Ramos (cell line): ENCODE measurements around the gene NADSYN1.

Experiments
- in situ Hi-C: fragments of 300-500 bp; cut with MboI; formaldehyde crosslinking; loops from one replicate; pipeline ENCODE4 v1.14.3; 2022; ENCODE audit warnings: low sequenced_read_pairs; ENCODE audit not compliant: unreplicated experiment

NADSYN1 gene

DNA sequence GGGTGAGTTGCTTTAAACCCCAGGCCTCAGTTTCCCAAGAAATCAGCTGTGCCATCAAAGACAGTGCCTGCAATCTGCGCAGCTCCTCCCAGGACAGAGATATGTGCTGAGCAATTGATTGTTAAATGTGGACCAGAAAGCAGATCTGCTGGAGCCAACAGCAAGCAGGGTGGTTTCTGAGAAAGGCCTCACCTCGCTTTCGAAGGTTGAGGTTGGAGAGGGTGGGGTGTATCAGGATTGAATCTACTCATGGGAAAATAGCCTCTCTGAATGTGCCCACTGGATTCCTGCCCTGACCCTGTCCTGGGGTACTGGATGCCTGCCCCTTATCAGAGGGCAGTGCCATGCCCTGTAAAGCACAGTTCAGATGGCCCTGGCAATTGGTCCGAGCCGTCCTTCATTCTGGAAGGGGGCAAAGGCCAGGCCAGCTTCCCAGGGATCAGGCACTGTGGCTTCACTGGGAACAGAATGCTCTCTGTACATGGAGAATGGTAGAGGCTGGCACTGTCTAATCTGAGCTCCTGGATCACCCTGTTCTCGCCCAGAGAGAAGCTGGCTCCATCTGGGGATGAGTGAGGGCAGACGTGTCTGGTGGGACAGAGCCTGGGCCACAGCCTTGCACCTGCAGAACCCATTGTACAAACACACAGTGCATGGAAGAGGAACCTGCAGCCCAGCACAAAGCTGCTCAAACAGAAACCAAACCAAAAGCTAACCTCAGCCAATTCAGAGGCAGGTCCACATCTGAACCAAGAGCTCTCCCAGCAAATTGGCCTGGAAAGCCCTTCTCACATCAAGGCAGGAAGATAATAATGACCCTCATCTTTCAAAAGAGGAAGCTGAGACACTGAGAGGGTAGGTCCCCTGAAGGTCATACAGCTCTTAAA is 20.0 kb upstream of the NADSYN1 start:
- in situ Hi-C loops = no loop called here

DNA sequence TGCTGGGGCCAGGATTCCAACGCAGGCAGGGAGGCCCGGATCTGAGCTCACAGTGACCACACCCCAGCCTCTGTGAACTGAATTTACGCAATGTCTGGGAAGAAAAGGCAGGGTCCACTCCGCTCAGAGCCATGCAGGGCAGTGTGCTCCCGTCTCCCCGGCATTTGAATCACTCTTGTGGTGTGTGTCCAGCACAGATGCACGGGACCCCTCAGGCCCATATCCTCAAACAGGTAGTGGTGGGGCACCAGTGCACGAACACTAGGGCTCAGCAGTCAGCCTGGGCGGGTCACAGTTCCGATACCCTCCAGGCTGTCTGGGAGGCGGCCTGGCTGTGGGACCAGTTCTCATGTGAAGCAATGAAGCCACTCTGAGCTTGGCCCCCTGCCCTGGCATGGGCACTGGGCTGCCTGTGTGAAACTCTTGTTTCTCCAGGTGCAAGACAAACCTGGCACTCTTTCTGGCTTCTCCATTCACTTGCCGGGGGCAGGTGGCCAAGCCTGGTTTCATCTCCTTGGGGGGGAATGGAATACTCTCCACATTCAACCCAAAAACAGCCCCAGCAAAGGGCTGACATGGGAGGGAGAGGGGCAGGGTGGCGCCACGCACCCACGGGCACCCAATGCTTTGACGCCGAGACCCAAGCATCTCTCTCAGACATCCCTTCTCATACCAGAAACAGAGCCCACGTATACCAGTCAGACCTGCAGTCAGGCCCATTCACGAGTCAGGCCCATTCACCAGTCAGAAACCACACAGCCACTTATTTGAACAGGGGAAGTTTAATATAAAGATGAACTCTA is 19.2 kb upstream of the NADSYN1 start:
- in situ Hi-C loops = no loop called here

DNA sequence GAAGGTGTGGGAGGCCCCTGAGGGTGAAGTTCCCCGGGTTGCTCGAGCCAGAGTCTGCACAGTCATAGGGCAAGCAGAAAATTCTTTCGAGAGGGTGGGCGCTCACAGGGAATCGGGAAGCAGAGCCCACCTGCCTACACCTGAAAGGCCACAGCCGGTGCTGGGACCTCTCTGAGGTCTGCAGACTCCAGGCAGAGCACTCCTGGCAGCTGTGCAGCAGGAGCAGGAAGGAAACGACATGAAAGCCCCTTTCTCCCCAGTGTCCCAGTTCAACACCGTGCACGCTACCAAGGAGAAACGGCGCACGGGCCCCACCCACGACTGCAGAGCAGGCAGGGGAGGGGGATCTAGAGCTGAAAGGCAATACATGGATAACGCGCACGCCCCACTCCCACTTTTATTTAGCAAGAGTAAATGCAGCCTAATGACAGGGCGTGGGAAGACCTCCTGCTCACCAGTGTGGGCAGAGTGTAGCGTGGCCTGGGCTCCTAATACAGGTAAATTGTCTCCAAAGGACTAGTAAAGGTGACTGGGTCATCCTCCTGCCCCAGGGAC is 18.4 kb upstream of the NADSYN1 start:
- in situ Hi-C loops = no loop called here

GRCh38 chr11:71435278-71435951 is 17.6 kb upstream of the NADSYN1 start:
- in situ Hi-C loops = no loop called here

DNA sequence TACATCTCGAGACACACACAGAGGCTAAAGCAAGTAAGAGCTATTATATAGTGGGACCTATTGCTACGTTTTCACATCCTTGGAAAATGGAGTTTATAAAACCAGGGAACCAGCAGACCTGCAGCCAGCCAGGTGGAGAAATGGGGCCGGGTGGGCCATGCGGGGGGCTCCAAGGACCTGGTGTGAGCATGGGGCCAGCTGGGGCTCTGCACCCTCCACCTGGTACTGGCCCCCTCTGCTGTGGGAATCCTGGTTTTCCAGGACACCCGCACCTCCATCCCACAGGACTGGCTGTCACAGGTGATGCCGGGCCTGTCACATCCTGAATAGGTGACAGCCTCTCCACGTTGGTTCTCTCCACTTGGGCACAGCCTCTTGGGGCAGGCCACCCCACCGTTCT is 16.1 kb upstream of the NADSYN1 start:
- in situ Hi-C loops = no loop called here

GRCh38 chr11:71437399-71437798 is 15.6 kb upstream of the NADSYN1 start:
- in situ Hi-C loops = no loop called here

DNA sequence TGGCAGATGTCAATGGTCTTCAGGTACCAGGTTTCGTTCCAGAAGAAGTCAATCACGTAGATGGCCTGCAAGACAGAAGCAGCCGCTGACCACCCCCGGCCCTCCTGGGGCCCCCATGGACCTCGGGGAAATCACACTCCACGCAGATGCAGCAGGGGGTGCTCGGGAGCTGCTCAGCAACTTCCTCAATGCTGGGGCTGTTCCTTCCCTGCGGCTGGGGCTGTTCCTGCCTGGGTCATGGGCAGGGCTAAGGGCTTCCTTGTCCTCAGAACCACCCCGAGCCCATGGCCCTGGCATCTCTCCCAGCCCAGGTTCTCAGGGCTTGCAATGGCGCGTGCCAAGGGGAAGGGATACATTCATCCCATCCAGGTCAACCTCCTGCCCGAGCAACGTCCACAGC is 15.1 kb upstream of the NADSYN1 start:
- in situ Hi-C loops = no loop called here

GRCh38 chr11:71438650-71439049 is 14.4 kb upstream of the NADSYN1 start:
- in situ Hi-C loops = no loop called here

- in situ Hi-C loops = no loop called here
Observed at GRCh38 chr11:71440021-71440755, 12.8 kb upstream of the NADSYN1 start.

DNA sequence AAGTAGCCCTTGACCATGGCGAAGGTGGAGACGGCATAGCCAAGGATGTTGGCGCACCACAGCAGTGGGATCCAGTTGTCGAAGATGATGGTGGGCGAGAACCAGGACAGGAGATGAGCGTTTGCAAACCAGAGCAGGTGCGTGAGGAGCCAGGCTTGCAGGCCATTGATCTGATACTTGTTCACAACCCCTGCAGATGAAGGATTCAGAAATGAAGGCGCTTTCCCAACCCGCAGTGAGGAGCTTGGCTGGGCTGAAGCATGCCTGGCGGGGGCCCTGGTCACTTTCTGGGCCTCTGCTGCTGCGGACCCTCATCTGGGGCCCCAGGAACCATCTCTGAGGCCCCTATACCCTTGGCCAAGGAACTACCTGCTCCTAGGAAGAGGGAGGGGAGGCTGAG is 11.8 kb upstream of the NADSYN1 start:
- in situ Hi-C loops = no loop called here

DNA sequence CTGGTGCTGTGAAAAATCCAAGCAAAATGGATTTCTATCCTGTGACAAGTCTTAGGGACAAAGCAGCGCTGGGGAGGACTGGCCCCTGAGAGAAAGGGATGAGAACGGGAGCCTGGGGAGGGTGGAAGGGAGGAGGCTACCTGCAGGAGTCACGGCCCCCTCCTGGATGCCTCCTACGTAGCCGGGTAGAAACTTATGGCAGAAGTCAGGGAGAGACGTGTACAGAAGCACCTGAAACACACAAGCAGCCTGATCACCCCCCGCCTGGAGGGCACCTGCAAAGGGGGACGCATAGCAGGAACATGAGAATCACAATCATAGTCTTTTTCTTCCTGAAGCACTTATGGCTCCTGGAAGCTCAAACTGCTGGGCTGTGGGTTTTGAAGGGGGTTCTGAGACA is 10.9 kb upstream of the NADSYN1 start:
- in situ Hi-C loops = no loop called here

DNA sequence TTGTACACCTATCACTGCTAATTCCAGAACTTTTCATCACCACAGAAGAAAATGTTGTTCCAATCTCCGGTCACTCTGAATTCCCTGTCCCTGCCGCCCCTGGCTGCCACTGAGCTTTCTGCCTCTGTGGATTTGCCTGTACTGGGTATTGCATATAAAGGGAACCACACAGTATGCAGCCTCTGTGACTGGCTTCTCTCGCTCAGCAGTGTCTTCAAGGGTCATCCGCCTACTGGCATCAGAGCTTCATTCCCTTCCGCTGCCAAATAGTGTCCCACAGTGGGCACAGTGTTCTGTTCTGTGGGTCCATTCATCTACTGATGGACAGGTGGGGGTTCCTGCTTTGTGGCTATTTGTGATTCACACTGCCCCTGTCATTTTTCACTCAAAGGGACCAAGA is 10.1 kb upstream of the NADSYN1 start:
- in situ Hi-C loops = no loop called here

GRCh38 chr11:71443736-71444445 is 9.1 kb upstream of the NADSYN1 start:
- in situ Hi-C loops = no loop called here

DNA sequence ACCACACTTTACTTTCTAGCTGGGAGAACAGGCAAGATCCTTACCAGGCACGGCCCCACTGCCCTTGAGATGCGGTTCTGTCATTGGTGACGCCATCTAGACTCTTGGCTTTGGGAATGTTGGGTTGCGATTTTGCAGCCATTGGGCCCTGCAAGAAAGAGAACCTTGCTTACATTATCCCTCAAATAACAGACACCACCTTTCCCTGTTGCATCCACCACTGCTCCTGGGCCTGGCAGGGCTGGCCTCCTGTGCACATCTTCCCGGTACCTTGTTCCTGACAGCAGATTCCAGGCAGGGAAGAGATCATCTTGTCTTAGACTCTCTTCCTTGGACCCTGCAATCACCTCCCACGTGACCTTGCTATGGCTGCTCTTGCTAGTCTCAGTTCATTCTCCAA is 8.2 kb upstream of the NADSYN1 start:
- in situ Hi-C loops = no loop called here

GRCh38 chr11:71446150-71446549 is 6.9 kb upstream of the NADSYN1 start:
- in situ Hi-C loops = no loop called here

DNA sequence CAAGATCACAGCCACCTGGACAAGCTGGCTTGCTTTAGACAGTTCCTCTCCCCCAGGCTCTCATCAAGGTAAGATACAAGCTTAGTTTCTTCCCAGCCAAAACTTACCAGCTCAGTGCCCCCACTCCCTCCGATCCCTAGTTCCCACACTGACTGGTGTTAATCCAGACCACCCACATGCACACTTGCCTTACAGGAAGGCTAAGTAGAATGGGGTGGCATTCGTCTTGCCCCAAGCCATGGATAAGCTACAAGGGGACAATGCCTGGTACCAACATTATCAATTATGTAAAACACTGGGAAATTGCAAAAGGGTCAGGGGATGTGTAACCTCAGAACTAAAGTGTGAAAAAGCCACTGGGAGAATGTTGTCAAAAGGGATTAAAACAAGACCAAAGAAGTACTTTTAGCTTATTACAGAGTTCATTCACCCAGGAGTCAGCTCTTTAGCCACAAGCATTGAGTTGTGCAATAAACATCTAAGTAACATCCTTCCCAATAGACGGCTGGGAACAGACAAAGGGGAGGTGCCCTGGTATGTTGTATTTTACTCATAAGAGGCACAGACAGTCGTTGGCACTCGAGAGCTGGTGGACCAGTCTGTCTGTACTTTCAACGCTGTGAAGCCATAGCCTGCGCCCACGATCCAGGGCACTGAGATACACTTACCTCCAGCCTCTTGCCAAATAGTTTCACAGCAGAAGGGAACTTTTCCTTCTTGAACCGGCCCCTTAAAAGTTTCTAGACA is 5.9 kb upstream of the NADSYN1 start:
- in situ Hi-C loops = no loop called here

GRCh38 chr11:71447791-71448256 is 5.2 kb upstream of the NADSYN1 start:
- in situ Hi-C loops = no loop called here
